Testis (tissue), 3 donors: ENCODE data around the gene HELB. TPM values are rescaled to one million over a fixed set of nuclear protein-coding genes. Genes with fewer than 3 reads are reported as not detected.

Source experiments
- DNase-seq: peaks from one replicate; pipeline ENCODE4 v3.0.0-alpha.2; 2019
- H3K27ac ChIP-seq, 2 donors: fragments of 200-600 bp; sonication (generic); one replicate each; pipeline ENCODE4 v1.5.1; 2019
- H3K27me3 ChIP-seq: fragments of 200-600 bp; sonication (generic); one replicate; pipeline ENCODE4 v1.5.1; 2019
- H3K36me3 ChIP-seq: fragments of 200-600 bp; sonication (generic); one replicate; pipeline ENCODE4 v1.5.1; 2017; ENCODE audit warnings: low read depth; ENCODE audit errors: missing control alignments
- H3K4me1 ChIP-seq: fragments of 200-600 bp; sonication (generic); one replicate; pipeline ENCODE4 v1.5.1; 2019
- H3K4me3 ChIP-seq, 2 donors: fragments of 200-600 bp; sonication (generic); one replicate each; pipeline ENCODE4 v1.5.1; 2017 to 2019
- H3K9me3 ChIP-seq: fragments of 200-600 bp; sonication (generic); one replicate; pipeline ENCODE4 v1.5.1; 2017
- CTCF ChIP-seq, 3 experiments: fragments of 450-650 bp in 2 of 3; fragments of 200-600 bp in 1 of 3; sonication (generic) in 1 of 3; IDR thresholded peaks; one replicate each; pipeline ENCODE4 v1.5.1; 2016 to 2019; ENCODE audit warnings: antibody characterized with exemption in 3 of 3, mild to moderate bottlenecking in 2 of 3, moderate library complexity in 1 of 3
- POLR2A ChIP-seq: fragments of 450-650 bp; IDR thresholded peaks from one replicate; pipeline ENCODE4 v1.6.1; 2017; ENCODE audit warnings: antibody characterized with exemption, mild to moderate bottlenecking, moderate library complexity
- WGBS, 2 donors: methylation state at CpG; one replicate each; pipeline ENCODE4 v1.1.5; 2018; 5-methylcytosine and 5-hydroxymethylcytosine counted together
- intact Hi-C: fragments of 100-400 bp; cut with DNase I; formaldehyde crosslinking; loops from one replicate; pipeline ENCODE4 v1.15.1; 2023; ENCODE audit warnings: low total_unique reads
- polyA plus RNA-seq: library from polyadenylated mRNA; stranded (reverse); fragments of 350-450 nt; fragmentation: Illumina TruSeq; extraction: RNeasy Lipid Tissue Mini Kit (QIAGEN cat#74804); gene quantifications from one replicate; pipeline ENCODE4 v1.2.3, GENCODE V29; 2014; ENCODE audit warnings: low read depth, low replicate concordance; ENCODE audit not compliant: insufficient read depth
- total RNA-seq, 2 donors: library from RNA; depleted of rRNA; stranded (reverse); fragments of >200 nt; gene quantifications; one replicate each; pipeline ENCODE4 v1.2.3, GENCODE V29; 2016

HELB gene
- total and polyA plus RNA-seq, 3 donors from 2014 or later, result 1.0 to 6.3 (median 5.9) TPM

DNA sequence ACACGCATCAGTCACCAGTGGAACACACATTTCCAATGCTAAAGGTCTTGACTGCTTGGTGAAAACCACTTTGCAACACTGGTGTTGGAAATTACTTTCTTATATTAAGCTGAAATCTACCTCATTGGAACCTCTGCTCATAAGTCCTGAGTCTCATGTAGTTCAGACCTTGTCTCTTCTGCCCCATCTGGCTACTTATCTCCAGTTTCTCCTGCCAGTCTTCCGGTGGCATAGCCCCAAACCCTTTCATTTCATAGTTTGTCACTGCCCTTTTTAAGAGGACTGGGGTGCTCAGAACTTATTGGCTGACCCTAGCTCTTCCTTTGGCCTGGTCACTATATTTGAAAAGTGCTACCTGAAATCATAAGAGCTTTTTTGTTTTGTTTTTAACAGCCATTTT is 43.7 kb downstream of the HELB start:
- no peaks in the 10 kb centered on the region for H3K9me3 ChIP-seq
- no peak for TF ChIP-seq CTCF (IDR thresholded peaks at IDR 0.05)
- H3K27ac ChIP-seq, result no peak overlapping the region
- WGBS, 2 donors, result 90 to 98% methylated on average over 2 of the region's 2 CpGs
- intact Hi-C loops, result no loop called here
- H3K4me1 ChIP-seq, result no peaks in the 10 kb centered on the region
- H3K4me3 ChIP-seq, result no peak overlapping the region
- DNase-seq, result no peak
- no peaks in the 10 kb centered on the region for H3K27me3 ChIP-seq
- H3K36me3 ChIP-seq, result no peaks in the 10 kb centered on the region

GRCh38 chr12:66351301-66351700 is 49.0 kb downstream of the HELB start:
- Histone ChIP-seq H3K27ac (no peak overlapping the region), H3K9me3 (no peaks in the 10 kb centered on the region), H3K4me3 (no peak overlapping the region), H3K4me1 (no peaks in the 10 kb centered on the region), H3K27me3 (no peaks in the 10 kb centered on the region), H3K36me3 (no peaks in the 10 kb centered on the region)
- TF ChIP-seq CTCF (IDR thresholded peaks at IDR 0.05) (no peak), POLR2A (no peak)
- 80 to 96% methylated on average over 2 of the region's 2 CpGs for WGBS, 2 donors
- DNase-seq, result no peak
- intact Hi-C loops, result no loop called here

GRCh38 chr12:66352197-66352596 is 49.9 kb downstream of the HELB start:
- WGBS, 2 donors, result 84 to 85% methylated on average over 9 of the region's 9 CpGs
- H3K27me3 ChIP-seq, result no peaks in the 10 kb centered on the region
- no peaks in the 10 kb centered on the region for H3K36me3 ChIP-seq
- H3K9me3 ChIP-seq, result no peaks in the 10 kb centered on the region
- no peak overlapping the region for H3K27ac ChIP-seq
- intact Hi-C loops, result no loop called here
- no peak overlapping the region for H3K4me3 ChIP-seq
- peak; percentile 33 for DNase-seq
- no peaks in the 10 kb centered on the region for H3K4me1 ChIP-seq
- TF ChIP-seq CTCF (IDR thresholded peaks at IDR 0.05), result no peak
- no peak for TF ChIP-seq POLR2A

DNA sequence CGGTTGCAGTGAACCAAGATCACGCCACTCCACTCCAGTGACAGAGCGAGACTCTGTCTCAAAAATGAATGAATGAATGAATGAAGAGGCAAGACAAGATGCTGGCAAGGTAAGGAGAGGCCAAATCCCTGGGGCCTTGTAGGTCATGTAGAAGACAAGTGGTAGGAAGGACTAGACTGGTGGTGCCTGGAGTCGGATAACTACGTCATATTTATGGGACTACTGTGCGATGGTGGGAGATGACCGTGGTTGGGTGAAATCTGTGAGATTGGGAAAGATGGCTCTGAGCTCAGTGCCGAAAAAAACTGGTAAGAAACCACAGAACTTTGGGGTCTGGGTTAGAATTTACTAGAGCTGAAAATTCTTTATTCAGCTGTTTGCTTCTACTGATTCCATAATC is 50.6 kb downstream of the HELB start:
- H3K36me3 ChIP-seq, result no peaks in the 10 kb centered on the region
- intact Hi-C loops, result no loop called here
- TF ChIP-seq CTCF (IDR thresholded peaks at IDR 0.05), result no peak
- no peak for TF ChIP-seq POLR2A
- 90 to 97% methylated on average over 8 of the region's 8 CpGs for WGBS, 2 donors
- H3K9me3 ChIP-seq, result no peaks in the 10 kb centered on the region
- no peak overlapping the region for H3K27ac ChIP-seq
- no peak overlapping the region for H3K4me3 ChIP-seq
- no peak for DNase-seq
- no peaks in the 10 kb centered on the region for H3K27me3 ChIP-seq
- H3K4me1 ChIP-seq, result no peaks in the 10 kb centered on the region

DNA sequence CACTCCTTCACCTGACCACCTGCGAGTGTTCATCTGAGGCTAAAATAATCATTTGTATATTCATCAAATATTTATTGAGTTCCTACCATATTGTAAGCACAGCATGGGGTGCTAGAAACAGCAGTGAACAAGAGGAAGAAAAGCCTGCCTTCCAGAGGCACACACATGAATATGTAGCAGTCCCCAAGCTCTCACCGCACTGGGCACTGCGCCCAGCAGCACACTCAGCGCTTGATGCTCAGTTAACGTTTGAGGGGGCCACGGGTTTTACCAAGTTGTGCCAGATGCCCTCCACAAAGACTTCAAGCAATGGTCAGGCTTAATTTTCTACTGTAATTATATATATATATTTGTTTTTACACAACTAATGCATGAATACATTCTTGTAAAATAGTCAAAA is 52.0 kb downstream of the HELB start:
- no peaks in the 10 kb centered on the region for H3K9me3 ChIP-seq
- no peaks in the 10 kb centered on the region for H3K4me1 ChIP-seq
- TF ChIP-seq POLR2A (no peak), CTCF (IDR thresholded peaks at IDR 0.05) (no peak)
- WGBS, 2 donors, result 80 to 86% methylated on average over 6 of the region's 6 CpGs
- no peaks in the 10 kb centered on the region for H3K36me3 ChIP-seq
- H3K27ac ChIP-seq, result no peak overlapping the region
- DNase-seq, result no peak
- intact Hi-C loops, result no loop called here
- no peaks in the 10 kb centered on the region for H3K27me3 ChIP-seq
- no peak overlapping the region for H3K4me3 ChIP-seq
